IMR-90 (cell line): ENCODE results near the gene AKAP13. TPM values are rescaled to one million over a fixed set of nuclear protein-coding genes. Genes with fewer than 3 reads are reported as not detected.

Experiments used
- ATAC-seq: fragments of 200-7000 bp; cut with Tn5 transposase; 2 replicates; pipeline ENCODE4 v1.9.1; 2020; ENCODE audit warnings: low read depth, mild to moderate bottlenecking, moderate library complexity
- BruUV-seq: library from RNA; stranded (reverse); fragments of 400-500 nt; replicated peaks from 2 replicates; lab custom pipeline; 2021; lab: Mats Ljungman, UMichigan
- CTCF ChIA-PET: fragments of 300-600 bp; formaldehyde crosslinking; extraction: SDS; loops from one replicate; lab custom pipeline; 2021; ENCODE audit warnings: antibody characterized with exemption; lab: Yijun Ruan, JAX
- POLR2A ChIA-PET: fragments of 300-600 bp; sonication (Branson Sonifier 250); formaldehyde crosslinking; loops from one replicate; lab custom pipeline; 2022; ENCODE audit warnings: antibody characterized with exemption; ENCODE audit not compliant: unreplicated experiment; lab: Charles Lee
- DNase-seq: peaks from one replicate; pipeline ENCODE4 v3.0.0; 2013
- H2AFZ ChIP-seq: replicated peaks from 2 replicates; pipeline ENCODE3; 2013; ENCODE audit warnings: low read length, mild to moderate bottlenecking; ENCODE audit not compliant: poor library complexity
- H2AK5ac ChIP-seq: 2 replicates; pipeline ENCODE4 v1.6.1; 2013; ENCODE audit warnings: low read depth, low read length, inconsistent platforms
- H2AK9ac ChIP-seq: replicated peaks from 2 replicates; pipeline ENCODE3; 2013; ENCODE audit warnings: mild to moderate bottlenecking, low read depth, low read length, moderate library complexity; ENCODE audit not compliant: poor library complexity
- H2BK120ac ChIP-seq: 2 replicates; pipeline ENCODE4 v1.6.1; 2013; ENCODE audit warnings: low read depth, low read length, inconsistent platforms
- H2BK15ac ChIP-seq: 3 replicates; pipeline ENCODE4 v1.6.1; 2013; ENCODE audit warnings: low read depth, low read length, inconsistent platforms
- H2BK20ac ChIP-seq: 2 replicates; pipeline ENCODE4 v1.6.1; 2013; ENCODE audit warnings: low read depth, mild to moderate bottlenecking, inconsistent platforms, low read length, moderate library complexity
- H2BK5ac ChIP-seq: 2 replicates; pipeline ENCODE4 v1.6.1; 2013; ENCODE audit warnings: mild to moderate bottlenecking, low read depth, low read length, inconsistent platforms; ENCODE audit not compliant: poor library complexity, severe bottlenecking
- H3K14ac ChIP-seq: replicated peaks from 2 replicates; pipeline ENCODE4 v1.6.1; 2013; ENCODE audit warnings: low read depth, low read length, inconsistent platforms
- H3K18ac ChIP-seq: 2 replicates; pipeline ENCODE4 v1.6.1; 2013; ENCODE audit warnings: low read depth, low read length, control low read depth
- H3K23ac ChIP-seq: 2 replicates; pipeline ENCODE4 v1.6.1; 2013; ENCODE audit warnings: low read depth, low read length, inconsistent platforms
- H3K27ac ChIP-seq: 2 replicates; pipeline ENCODE4 v1.5.1; 2013; ENCODE audit warnings: mild to moderate bottlenecking, control low read depth, low read length; ENCODE audit not compliant: insufficient read depth
- H3K27me3 ChIP-seq: 2 replicates; pipeline ENCODE4 v1.6.1; 2013; ENCODE audit warnings: low read length; ENCODE audit not compliant: control insufficient read depth, insufficient read depth
- H3K36me3 ChIP-seq: 2 replicates; pipeline ENCODE4 v1.6.1; 2013; ENCODE audit warnings: low read length, mixed read lengths; ENCODE audit not compliant: control insufficient read depth, insufficient read depth
- H3K4ac ChIP-seq: 2 replicates; pipeline ENCODE4 v1.6.1; 2013; ENCODE audit warnings: low read depth, low read length, inconsistent platforms
- H3K4me1 ChIP-seq: 2 replicates; pipeline ENCODE4 v1.6.1; 2013; ENCODE audit warnings: low read length, mixed read lengths; ENCODE audit not compliant: control insufficient read depth, insufficient read depth
- H3K4me2 ChIP-seq: 2 replicates; pipeline ENCODE4 v1.6.1; 2013; ENCODE audit warnings: low read depth, mild to moderate bottlenecking, control low read depth, low read length, moderate library complexity
- H3K4me3 ChIP-seq: 2 replicates; pipeline ENCODE4 v1.5.1; 2013; ENCODE audit warnings: low read depth, mild to moderate bottlenecking, control low read depth, low read length, moderate library complexity; ENCODE audit not compliant: insufficient read depth
- H3K56ac ChIP-seq: 2 replicates; pipeline ENCODE4 v1.6.1; 2013; ENCODE audit warnings: low read length, inconsistent platforms; ENCODE audit not compliant: insufficient read depth; ENCODE audit errors: extremely low read depth
- H3K79me1 ChIP-seq, 2 experiments: 2 replicates each; pipeline ENCODE4 v1.6.1; 2013; ENCODE audit warnings: low read length in 2 of 2, inconsistent platforms in 1 of 2, low read depth in 1 of 2
- H3K9ac ChIP-seq: 2 replicates; pipeline ENCODE4 v1.6.1; 2013; ENCODE audit warnings: low read depth, low read length, control low read depth
- H3K9me1 ChIP-seq: 2 replicates; pipeline ENCODE4 v1.6.1; 2013; ENCODE audit warnings: low read length, inconsistent platforms; ENCODE audit not compliant: insufficient read depth
- H3K9me3 ChIP-seq: 2 replicates; pipeline ENCODE4 v1.6.1; 2013; ENCODE audit warnings: low read length; ENCODE audit not compliant: control insufficient read depth, insufficient read depth
- H4K20me1 ChIP-seq: 2 replicates; pipeline ENCODE4 v1.6.1; 2013; ENCODE audit warnings: low read length, inconsistent platforms; ENCODE audit not compliant: insufficient read depth
- H4K5ac ChIP-seq: 2 replicates; pipeline ENCODE4 v1.6.1; 2013; ENCODE audit warnings: mild to moderate bottlenecking, low read depth, low read length, control low read depth
- H4K8ac ChIP-seq, 2 experiments: 2 replicates each; pipeline ENCODE4 v1.6.1; 2013; ENCODE audit warnings: low read depth in 2 of 2, low read length in 2 of 2, control low read depth in 1 of 2, inconsistent platforms in 1 of 2
- H4K91ac ChIP-seq: 2 replicates; pipeline ENCODE4 v1.6.1; 2013; ENCODE audit warnings: low read depth, low read length, inconsistent platforms; ENCODE audit not compliant: insufficient read depth
- CEBPB ChIP-seq: IDR thresholded peaks from 2 replicates; pipeline ENCODE4 v1.6.1; 2012; ENCODE audit warnings: low read depth, low read length, improper control_type of control experiment
- CHD1 ChIP-seq: IDR thresholded peaks from 2 replicates; pipeline ENCODE4 v1.6.1; 2012; ENCODE audit warnings: low read depth, low read length, improper control_type of control experiment
- MAFK ChIP-seq: IDR thresholded peaks from 2 replicates; pipeline ENCODE4 v1.6.1; 2012; ENCODE audit warnings: low read depth, low read length, improper control_type of control experiment
- POLR2A ChIP-seq: IDR thresholded peaks from 2 replicates; pipeline ENCODE4 v1.6.1; 2012; ENCODE audit warnings: mild to moderate bottlenecking, low read depth, low read length
- SMC3 ChIP-seq: fragments of 150-350 bp; IDR thresholded peaks from 2 replicates; pipeline ENCODE4 v1.6.1; 2016; ENCODE audit warnings: low read depth, mild to moderate bottlenecking, antibody characterized with exemption, low read length, moderate library complexity
- USF2 ChIP-seq: fragments of 150-350 bp; IDR thresholded peaks from 2 replicates; pipeline ENCODE4 v1.6.1; 2017; ENCODE audit warnings: mild to moderate bottlenecking, antibody characterized with exemption, low read length, low read depth
- WGBS, 2 experiments: methylation state at CpG; one replicate each; pipeline versions ENCODE4 v1.1.5 to v1.1.7; 2013; ENCODE audit warnings: missing lambda C conversion rate in 2 of 2; ENCODE audit not compliant: insufficient read length in 1 of 2; ENCODE audit errors: extremely low coverage in 2 of 2; 5-methylcytosine and 5-hydroxymethylcytosine counted together
- dilution Hi-C: fragments of 300-500 bp; cut with HindIII; formaldehyde crosslinking; loops from one replicate; pipeline ENCODE4 v1.14.3; 2018; ENCODE audit warnings: low sequenced_read_pairs; ENCODE audit not compliant: unreplicated experiment
- in situ Hi-C: fragments of 300-500 bp; cut with MboI; formaldehyde crosslinking; loops from 3 replicates; pipeline ENCODE4 v1.14.3; 2019; ENCODE audit warnings: low sequenced_read_pairs, inconsistent platforms, mixed read lengths
- intact Hi-C: fragments of 100-400 bp; cut with micrococcal nuclease; formaldehyde crosslinking; loops from 2 replicates; pipeline ENCODE4 v1.10.0; 2022
- polyA plus RNA-seq, 3 experiments: library from polyadenylated mRNA; depleted of rRNA; stranded (reverse); fragments of >200 nt; gene quantifications; 2 replicates each; pipeline ENCODE4 v1.2.3, GENCODE V29; 2012; ENCODE audit warnings: low replicate concordance in 1 of 3
- total RNA-seq: library from RNA; depleted of rRNA; stranded (reverse); fragments of >200 nt; gene quantifications from 2 replicates; pipeline ENCODE4 v1.2.3, GENCODE V29; 2012

The AKAP13 gene
- total and polyA plus RNA-seq, 2 of the 4 experiments (the other 2 are of a cell fraction): 10.4 to 46.4 TPM

- Histone ChIP-seq H3K23ac (no peak overlapping the region), H3K79me1 (peaks cover 47 to 78% of the 10 kb centered on the region in 2 experiments), H3K9me1 (peaks cover 6% of the 10 kb centered on the region; the same call in 1 of the 2 replicates), H3K18ac (no peak overlapping the region), H3K14ac (0 out of 2 replicates have a peak overlapping the region, but pooled peaks have one; percentile 3), H2BK5ac (no peak overlapping the region), H4K91ac (no peak overlapping the region), H4K5ac (no peak overlapping the region), H3K36me3 (no peaks in the 10 kb centered on the region), H3K4ac (no peak overlapping the region), H2BK120ac (no peak overlapping the region), H3K9me3 (no peaks in the 10 kb centered on the region), H2AK9ac (no peak overlapping the region), H4K8ac (no peak overlapping the region), H4K20me1 (peaks cover 15% of the 10 kb centered on the region; the same call in 1 of the 2 replicates), H3K4me1 (no peaks in the 10 kb centered on the region), H3K27ac (no peak overlapping the region), H3K56ac (no peak overlapping the region), H2AK5ac (no peak overlapping the region), H3K9ac (no peak overlapping the region), H2BK20ac (no peak overlapping the region), H2AFZ (no peak overlapping the region), H2BK15ac (no peak overlapping the region), H3K27me3 (no peaks in the 10 kb centered on the region), H3K4me2 (no peak overlapping the region), H3K4me3 (no peak overlapping the region)
- in situ Hi-C loops (no loop called here), intact Hi-C loops (no loop called here), dilution Hi-C loops (no loop called here)
- no TSS peak for BruUV-seq
- ATAC-seq (no peak), DNase-seq (no peak)
- WGBS, 2 experiments: no CpG with 5 or more reads among the region's 3 CpGs
- no peak for TF ChIP-seq USF2
- no peak for TF ChIP-seq SMC3
- TF ChIP-seq MAFK: no peak
- TF ChIP-seq CHD1: no peak
- TF ChIP-seq POLR2A: no peak
- TF ChIP-seq CEBPB: no peak
- POLR2A ChIA-PET: no interaction called here
- CTCF ChIA-PET: no interaction called here
Observed at GRCh38 chr15:85509973-85510372, 129.6 kb downstream of the AKAP13 start.
